Ishikawa (cell line): ENCODE measurements around the gene CYP2D6.

Experiments
- CEBPB ChIP-seq: IDR thresholded peaks from 2 replicates; pipeline ENCODE4 v1.6.1; 2012
- CREB1 ChIP-seq: IDR thresholded peaks from 2 replicates; pipeline ENCODE4 v1.6.1; 2012; ENCODE audit warnings: low read depth
- EGR1 ChIP-seq: IDR thresholded peaks from 2 replicates; pipeline ENCODE4 v1.6.1; 2012
- EP300 ChIP-seq: IDR thresholded peaks from 2 replicates; pipeline ENCODE4 v1.6.1; 2012; ENCODE audit warnings: borderline replicate concordance
- NFIC ChIP-seq: IDR thresholded peaks from 2 replicates; pipeline ENCODE4 v1.6.1; 2012
- RAD21 ChIP-seq: IDR thresholded peaks from 2 replicates; pipeline ENCODE4 v1.6.1; 2012; ENCODE audit warnings: low read depth
- TAF1 ChIP-seq: IDR thresholded peaks from 2 replicates; pipeline ENCODE4 v1.6.1; 2012; ENCODE audit warnings: low read depth, mild to moderate bottlenecking
- TCF12 ChIP-seq: IDR thresholded peaks from 2 replicates; pipeline ENCODE4 v1.6.1; 2012; ENCODE audit warnings: low read depth
- TEAD4 ChIP-seq: IDR thresholded peaks from 2 replicates; pipeline ENCODE4 v1.6.1; 2012
- YY1 ChIP-seq: IDR thresholded peaks from 2 replicates; pipeline ENCODE4 v1.6.1; 2012; ENCODE audit warnings: low read depth
- ZBTB7A ChIP-seq: IDR thresholded peaks from 2 replicates; pipeline ENCODE4 v1.6.1; 2012; ENCODE audit warnings: low read depth
- TF ChIP-seq, protein P1 (sequence below): IDR thresholded peaks from 2 replicates; pipeline ENCODE4 v1.6.1; 2012
- TF ChIP-seq, protein P2 (sequence below): IDR thresholded peaks from 2 replicates; pipeline ENCODE4 v1.6.1; 2012
- TF ChIP-seq, protein P3 (sequence below): IDR thresholded peaks from 2 replicates; pipeline ENCODE4 v1.6.1; 2012; ENCODE audit warnings: low read depth, mild to moderate bottlenecking

DNA sequence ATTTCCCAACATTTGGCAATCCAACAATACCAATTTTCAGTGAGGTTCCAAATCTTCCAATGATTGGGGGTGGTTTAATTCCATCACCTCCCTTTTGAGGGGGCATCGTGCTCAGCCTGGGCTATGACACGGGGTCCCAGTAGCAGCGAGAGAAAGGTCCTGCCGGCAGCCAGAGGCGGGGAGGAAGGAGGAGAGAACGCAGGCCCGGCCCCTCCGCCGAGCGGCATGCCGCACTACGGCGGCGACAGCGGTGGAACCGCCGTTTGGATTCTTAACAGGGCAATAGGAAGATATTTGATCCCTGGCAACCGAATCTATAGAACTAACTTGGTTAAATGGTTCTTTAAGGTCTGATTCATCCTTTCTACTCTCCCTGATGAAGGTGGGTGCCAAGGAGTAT, 21.8 kb downstream of the CYP2D6 start:
- no peak for TF ChIP-seq CEBPB
- TF ChIP-seq EP300, result no peak
- no peak for TF ChIP-seq TAF1
- TF ChIP-seq EGR1, result no peak
- TF ChIP-seq, protein P1, sequence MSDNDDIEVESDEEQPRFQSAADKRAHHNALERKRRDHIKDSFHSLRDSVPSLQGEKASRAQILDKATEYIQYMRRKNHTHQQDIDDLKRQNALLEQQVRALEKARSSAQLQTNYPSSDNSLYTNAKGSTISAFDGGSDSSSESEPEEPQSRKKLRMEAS, result no peak
- TF ChIP-seq, protein P2, sequence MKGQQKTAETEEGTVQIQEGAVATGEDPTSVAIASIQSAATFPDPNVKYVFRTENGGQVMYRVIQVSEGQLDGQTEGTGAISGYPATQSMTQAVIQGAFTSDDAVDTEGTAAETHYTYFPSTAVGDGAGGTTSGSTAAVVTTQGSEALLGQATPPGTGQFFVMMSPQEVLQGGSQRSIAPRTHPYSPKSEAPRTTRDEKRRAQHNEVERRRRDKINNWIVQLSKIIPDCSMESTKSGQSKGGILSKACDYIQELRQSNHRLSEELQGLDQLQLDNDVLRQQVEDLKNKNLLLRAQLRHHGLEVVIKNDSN, result no peak
- TF ChIP-seq YY1, result no peak
- no peak for TF ChIP-seq CREB1
- TF ChIP-seq TEAD4, result no peak
- TF ChIP-seq, protein P3, sequence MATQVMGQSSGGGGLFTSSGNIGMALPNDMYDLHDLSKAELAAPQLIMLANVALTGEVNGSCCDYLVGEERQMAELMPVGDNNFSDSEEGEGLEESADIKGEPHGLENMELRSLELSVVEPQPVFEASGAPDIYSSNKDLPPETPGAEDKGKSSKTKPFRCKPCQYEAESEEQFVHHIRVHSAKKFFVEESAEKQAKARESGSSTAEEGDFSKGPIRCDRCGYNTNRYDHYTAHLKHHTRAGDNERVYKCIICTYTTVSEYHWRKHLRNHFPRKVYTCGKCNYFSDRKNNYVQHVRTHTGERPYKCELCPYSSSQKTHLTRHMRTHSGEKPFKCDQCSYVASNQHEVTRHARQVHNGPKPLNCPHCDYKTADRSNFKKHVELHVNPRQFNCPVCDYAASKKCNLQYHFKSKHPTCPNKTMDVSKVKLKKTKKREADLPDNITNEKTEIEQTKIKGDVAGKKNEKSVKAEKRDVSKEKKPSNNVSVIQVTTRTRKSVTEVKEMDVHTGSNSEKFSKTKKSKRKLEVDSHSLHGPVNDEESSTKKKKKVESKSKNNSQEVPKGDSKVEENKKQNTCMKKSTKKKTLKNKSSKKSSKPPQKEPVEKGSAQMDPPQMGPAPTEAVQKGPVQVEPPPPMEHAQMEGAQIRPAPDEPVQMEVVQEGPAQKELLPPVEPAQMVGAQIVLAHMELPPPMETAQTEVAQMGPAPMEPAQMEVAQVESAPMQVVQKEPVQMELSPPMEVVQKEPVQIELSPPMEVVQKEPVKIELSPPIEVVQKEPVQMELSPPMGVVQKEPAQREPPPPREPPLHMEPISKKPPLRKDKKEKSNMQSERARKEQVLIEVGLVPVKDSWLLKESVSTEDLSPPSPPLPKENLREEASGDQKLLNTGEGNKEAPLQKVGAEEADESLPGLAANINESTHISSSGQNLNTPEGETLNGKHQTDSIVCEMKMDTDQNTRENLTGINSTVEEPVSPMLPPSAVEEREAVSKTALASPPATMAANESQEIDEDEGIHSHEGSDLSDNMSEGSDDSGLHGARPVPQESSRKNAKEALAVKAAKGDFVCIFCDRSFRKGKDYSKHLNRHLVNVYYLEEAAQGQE, result no peak
- no peak for TF ChIP-seq RAD21
- TF ChIP-seq NFIC, result no peak
- TF ChIP-seq TCF12, result no peak
- no peak for TF ChIP-seq ZBTB7A
